Measurements from ENCODE around the gene RGMA.

DNA sequence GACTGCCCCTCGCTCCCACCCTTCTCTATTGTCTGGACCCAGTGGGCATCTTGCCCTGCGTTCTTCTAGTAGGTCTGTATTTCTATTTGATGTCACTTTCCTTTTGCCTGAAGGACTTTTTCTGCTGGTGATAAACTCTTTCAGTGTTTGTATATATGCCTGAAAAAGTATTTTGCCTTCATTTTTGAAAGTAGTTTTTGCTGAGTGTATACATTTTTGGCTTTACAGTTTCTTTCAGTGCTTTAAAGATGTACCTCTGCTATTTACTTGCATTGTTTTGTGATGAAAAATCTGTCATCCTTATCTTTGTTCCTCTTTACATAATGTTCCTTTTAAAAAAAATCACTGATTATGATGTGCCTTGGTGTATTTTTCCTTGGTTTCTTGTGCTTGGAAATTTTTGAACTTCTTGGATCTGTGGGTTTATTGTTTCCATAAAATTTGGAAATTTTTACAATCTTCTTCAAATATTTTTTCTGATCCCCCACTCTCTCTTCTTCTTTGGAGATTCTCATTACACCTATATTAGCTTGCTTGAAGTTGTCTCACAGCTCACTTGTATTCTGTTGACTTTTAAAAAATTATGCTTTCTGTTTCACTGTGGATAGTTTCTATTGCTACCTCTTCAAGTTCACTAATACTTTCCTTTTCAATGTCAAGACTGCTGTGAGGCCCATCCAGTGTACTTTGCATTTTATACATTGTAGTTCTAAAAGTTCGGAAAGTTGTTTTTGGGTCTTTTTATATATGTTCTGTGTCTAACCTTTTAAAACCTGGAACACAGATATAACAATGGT, 67.8 kb downstream of the RGMA start:
- TF ChIP-seq, protein P1, sequence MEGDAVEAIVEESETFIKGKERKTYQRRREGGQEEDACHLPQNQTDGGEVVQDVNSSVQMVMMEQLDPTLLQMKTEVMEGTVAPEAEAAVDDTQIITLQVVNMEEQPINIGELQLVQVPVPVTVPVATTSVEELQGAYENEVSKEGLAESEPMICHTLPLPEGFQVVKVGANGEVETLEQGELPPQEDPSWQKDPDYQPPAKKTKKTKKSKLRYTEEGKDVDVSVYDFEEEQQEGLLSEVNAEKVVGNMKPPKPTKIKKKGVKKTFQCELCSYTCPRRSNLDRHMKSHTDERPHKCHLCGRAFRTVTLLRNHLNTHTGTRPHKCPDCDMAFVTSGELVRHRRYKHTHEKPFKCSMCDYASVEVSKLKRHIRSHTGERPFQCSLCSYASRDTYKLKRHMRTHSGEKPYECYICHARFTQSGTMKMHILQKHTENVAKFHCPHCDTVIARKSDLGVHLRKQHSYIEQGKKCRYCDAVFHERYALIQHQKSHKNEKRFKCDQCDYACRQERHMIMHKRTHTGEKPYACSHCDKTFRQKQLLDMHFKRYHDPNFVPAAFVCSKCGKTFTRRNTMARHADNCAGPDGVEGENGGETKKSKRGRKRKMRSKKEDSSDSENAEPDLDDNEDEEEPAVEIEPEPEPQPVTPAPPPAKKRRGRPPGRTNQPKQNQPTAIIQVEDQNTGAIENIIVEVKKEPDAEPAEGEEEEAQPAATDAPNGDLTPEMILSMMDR (IDR thresholded peaks at IDR 0.05 in 2 of 3, conservative IDR thresholded peaks at IDR 0.05 in 1 of 3; ENCODE audit: borderline replicate concordance in 1 of 3, insufficient read depth in 1 of 3, low read depth in 2 of 3, low read length in 2 of 3), result no peak
- TF ChIP-seq POLR2A (IDR thresholded peaks at IDR 0.05; ENCODE audit: borderline replicate concordance, extremely low read depth, insufficient read depth, insufficient read length) (no peak), SP1 (IDR thresholded peaks at IDR 0.05; ENCODE audit: low read depth) (no peak)
